Stimulated activated CD8-positive, alpha-beta memory T cell treated with anti-CD3 and anti-CD28 coated beads, Interleukin-12 subunit alpha, Interleukin-12 subunit beta, amount 100 ng/mL, for 1 hour (primary cell): ENCODE measurements around the gene RAD9A.
A peak's percentile ranks its signal among the peaks of the same experiment; 100 is the strongest.

Experiments
- DNase-seq: peaks from one replicate; pipeline ENCODE4 v3.0.0-alpha.2; 2020; ENCODE audit warnings: low read depth

RAD9A gene

GRCh38 chr11:67357831-67358670, 33.7 kb upstream of the RAD9A start:
- no peak for DNase-seq

GRCh38 chr11:67364169-67364568, 27.6 kb upstream of the RAD9A start:
- no peak for DNase-seq

GRCh38 chr11:67364783-67365722, 26.7 kb upstream of the RAD9A start:
- no peak for DNase-seq

- no peak for DNase-seq
Measured at GRCh38 chr11:67365736-67366444, 25.9 kb upstream of the RAD9A start.

GRCh38 chr11:67366546-67366945, 25.2 kb upstream of the RAD9A start:
- no peak for DNase-seq

GRCh38 chr11:67366961-67367760, 24.6 kb upstream of the RAD9A start:
- no peak for DNase-seq

GRCh38 chr11:67367761-67368227, 24.0 kb upstream of the RAD9A start:
- DNase-seq: no peak

GRCh38 chr11:67368621-67369020, 23.2 kb upstream of the RAD9A start:
- no peak for DNase-seq

- no peak for DNase-seq
Measured at GRCh38 chr11:67369275-67369674, 22.5 kb upstream of the RAD9A start.

GRCh38 chr11:67369801-67370284, 21.9 kb upstream of the RAD9A start:
- no peak for DNase-seq

- no peak for DNase-seq
Measured at GRCh38 chr11:67370351-67371076, 21.3 kb upstream of the RAD9A start.

GRCh38 chr11:67371189-67371910, 20.4 kb upstream of the RAD9A start:
- no peak for DNase-seq

GRCh38 chr11:67371911-67372320, 19.9 kb upstream of the RAD9A start:
- no peak for DNase-seq

- no peak for DNase-seq
Measured at GRCh38 chr11:67372321-67372992, 19.3 kb upstream of the RAD9A start.

- DNase-seq: no peak
Measured at GRCh38 chr11:67372993-67373647, 18.7 kb upstream of the RAD9A start, which contains the start of gene CLCF1. CLCF1 (minus strand) TSS chr11:67373598; CDS start chr11:67373539, 59 bp downstream.

- peak; percentile 52 for DNase-seq
Measured at GRCh38 chr11:67373648-67374570, 17.9 kb upstream of the RAD9A start.

GRCh38 chr11:67374571-67375281, 17.1 kb upstream of the RAD9A start:
- no peak for DNase-seq
